H1 (cell line): ENCODE measurements around the gene DMBT1. TPM values are rescaled to one million over a fixed set of nuclear protein-coding genes. Genes with fewer than 3 reads are reported as not detected.

Experiments used
- BRCA1 ChIP-seq: IDR thresholded peaks from 2 replicates; pipeline ENCODE4 v1.6.1; 2012; ENCODE audit warnings: low read depth, low read length, improper control_type of control experiment
- CBX5 ChIP-seq: fragments of 300-800, 300-1000 bp; sonication (generic); IDR thresholded peaks from 2 replicates; pipeline ENCODE4 v1.7.1; 2016; ENCODE audit warnings: antibody characterized with exemption, low read length, low read depth
- CHD7 ChIP-seq: fragments of 300-600 bp; sonication (generic); IDR thresholded peaks from 2 replicates; pipeline ENCODE4 v1.7.1; 2012; ENCODE audit warnings: low read length, moderate library complexity, mild to moderate bottlenecking, inconsistent platforms; ENCODE audit not compliant: insufficient replicate concordance
- MAFK ChIP-seq: IDR thresholded peaks from 2 replicates; pipeline ENCODE4 v1.6.1; 2012; ENCODE audit warnings: low read depth, mild to moderate bottlenecking, improper control_type of control experiment, low read length
- POLR2AphosphoS5 ChIP-seq: IDR thresholded peaks from 2 replicates; pipeline ENCODE4 v1.6.1; 2011; ENCODE audit warnings: low read depth, low read length
- RXRA ChIP-seq: IDR thresholded peaks from 2 replicates; pipeline ENCODE4 v1.6.1; 2011; ENCODE audit warnings: low read depth, mild to moderate bottlenecking, low read length, moderate library complexity; ENCODE audit not compliant: insufficient read depth
- SP1 ChIP-seq: IDR thresholded peaks from 2 replicates; pipeline ENCODE4 v1.6.1; 2011; ENCODE audit warnings: low read depth, low read length
- SRF ChIP-seq: IDR thresholded peaks from 2 replicates; pipeline ENCODE4 v1.6.1; 2011; ENCODE audit warnings: mild to moderate bottlenecking, low read depth, low read length, moderate library complexity
- SUZ12 ChIP-seq: fragments of 200-600 bp; sonication (generic); IDR thresholded peaks from 2 replicates; pipeline ENCODE4 v1.6.1; 2012; ENCODE audit warnings: mild to moderate bottlenecking, inconsistent platforms, low read length, moderate library complexity, mixed read lengths
- TBP ChIP-seq: IDR thresholded peaks from 2 replicates; pipeline ENCODE4 v1.6.1; 2011; ENCODE audit warnings: low read depth, low read length, improper control_type of control experiment
- USF2 ChIP-seq: IDR thresholded peaks from 2 replicates; pipeline ENCODE4 v1.6.1; 2011; ENCODE audit warnings: low read length, improper control_type of control experiment
- polyA plus RNA-seq, 7 experiments: library from polyadenylated mRNA; depleted of rRNA in 3 of 7; stranded (reverse) in 5 of 7; unstranded in 2 of 7; fragments of >200 nt in 5 of 7; fragments of 200-250 nt in 2 of 7; gene quantifications; 1 replicate in 5 of 7; 2 replicates in 1 of 7; 4 replicates in 1 of 7; pipeline versions ENCODE4 v1.2.1 to v1.2.3, GENCODE V29; 2011 to 2013; ENCODE audit warnings: missing spikeins in 2 of 7, mixed read lengths in 2 of 7
- total RNA-seq: library from RNA; stranded (reverse); fragmentation: NEBNext Ultra II Directional; extraction: Animal tissue kit (Norgen Biotek cat#: 25700); gene quantifications from 2 replicates; pipeline ENCODE4 v1.2.1, GENCODE V29; 2021

The DMBT1 gene
- total and polyA plus RNA-seq, 2 of the 8 experiments (the other 6 are each of a cell fraction or from before 2014, with no cell fraction given) = 0.03 TPM; not detected in 1

GRCh38 chr10:122672655-122673054 lies 112.1 kb downstream of the DMBT1 start (continued):
- TF ChIP-seq CHD7 (no peak), SUZ12 (no peak), USF2 (no peak), CBX5 (no peak), TBP (no peak), POLR2AphosphoS5 (no peak), RXRA (no peak), MAFK (no peak), BRCA1 (no peak), SP1 (no peak), SRF (no peak)
